Pancreas (tissue), 10 donors: ENCODE results near the gene AMACR. TPM values are rescaled to one million over a fixed set of nuclear protein-coding genes. Genes with fewer than 3 reads are reported as not detected.
A peak's percentile ranks its signal among the peaks of the same experiment; 100 is the strongest.

Experiments
- ATAC-seq, 4 donors: fragments of 200-7000 bp; cut with Tn5 transposase; one replicate each; pipeline versions ENCODE4 v1.8.0 to v1.9.1; 2020; ENCODE audit warnings: mild to moderate bottlenecking in 4 of 4, moderate library complexity in 4 of 4
- DNase-seq, 6 donors: peaks; one replicate each; pipeline ENCODE4 v3.0.0-alpha.2; 2020
- FAIRE-seq: peaks from 2 replicates; lab custom pipeline; 2012; peaks lifted over from hg19 to GRCh38; lab: Jason Lieb, UNC
- H3K27ac ChIP-seq, 4 donors: fragments of 200-600 bp; sonication (generic); 1 replicate in 3 of 4; 2 replicates in 1 of 4; pipeline versions ENCODE4 v1.5.0 to v1.8.0; 2020
- H3K27me3 ChIP-seq, 4 donors: fragments of 200-600 bp; one replicate each; pipeline ENCODE4 v1.8.0; 2021
- H3K36me3 ChIP-seq, 3 donors: fragments of 200-600 bp; sonication (generic) in 1 of 3; one replicate each; pipeline versions ENCODE4 v1.5.0 to v1.8.0; 2020 to 2021
- H3K4me1 ChIP-seq, 3 donors: fragments of 200-600 bp; one replicate each; pipeline ENCODE4 v1.8.0; 2021
- H3K4me3 ChIP-seq, 4 donors: fragments of 200-600 bp; sonication (generic) in 2 of 4; one replicate each; pipeline versions ENCODE4 v1.5.0 to v1.8.0; 2020 to 2021
- H3K9me3 ChIP-seq, 4 donors: fragments of 200-600 bp; one replicate each; pipeline ENCODE4 v1.8.0; 2021
- CTCF ChIP-seq, 4 donors: fragments of 200-600 bp; sonication (generic) in 3 of 4; IDR thresholded peaks; one replicate each; pipeline versions ENCODE4 v1.5.0 to v1.8.0; 2021; ENCODE audit warnings: antibody characterized with exemption in 4 of 4
- WGBS, 2 donors: extraction: QIAGEN DNeasy Blood & Tissue Kit; methylation state at CpG; one replicate each; pipeline ENCODE4 v1.1.7; 2013; 5-methylcytosine and 5-hydroxymethylcytosine counted together
- intact Hi-C, 3 donors: fragments of 100-400 bp; cut with DNase I; formaldehyde crosslinking; loops; one replicate each; pipeline versions ENCODE4 v1.11.1 to v1.14.2; 2022
- polyA plus RNA-seq, 2 donors: library from polyadenylated mRNA; stranded (reverse); fragments of 200-250 nt; gene quantifications; one replicate each; pipeline ENCODE4 v1.2.3, GENCODE V29; 2013
- total RNA-seq, 6 donors: library from RNA; stranded (reverse); fragmentation: NEBNext Ultra II Directional in 4 of 6; extraction: Animal tissue kit (Norgen Biotek cat#: 25700) in 4 of 6; gene quantifications; one replicate each; pipeline versions ENCODE4 v1.2.1 to v1.2.4, GENCODE V29; 2021 to 2023
- donor health status: healthy with polysubstance abuse.
- donor health status: DM: no; HTN: no; CAD: no; lungs with moderate emphysema.
- donor health status: DM: no; HTN: no; CAD: no.
- donor health status: control.
- donor health status: control.
- donor health status: Bipolar disorder and iron deficiency.
- donor health status: DM: yes; HTN: yes; CAD: no.
- donor health status: DM: no; HTN: no; CAD: no.
- donor health status: DM: no; HTN: no; CAD: no.
- donor health status: DM: yes; HTN: yes; CAD: no.

Gene AMACR
- total and polyA plus RNA-seq, 8 donors, result 4.4 to 15.1 (median 10.1) TPM

- H3K27ac ChIP-seq, result peak within 1 kb of the TSS; percentile 14 to 59 (median 42)
- H3K9me3 ChIP-seq, result no peaks in the 10 kb centered on the region
- no peak for TF ChIP-seq CTCF (IDR thresholded peaks at IDR 0.05)
- H3K4me1 ChIP-seq, result peaks cover 5 to 19% (median 16%) of the 10 kb centered on the region in 3 donors
- 14 to 16% methylated on average over 10 of the region's 10 CpGs for WGBS, 2 donors
- no peaks in the 10 kb centered on the region for H3K27me3 ChIP-seq
- intact Hi-C loops, result no loop called here
- ATAC-seq (peak; percentile 81 to 90 (median 84)), FAIRE-seq (no peak), DNase-seq (peak in 4 of 6 donors; percentile 26 to 56 (median 45))
- H3K4me3 ChIP-seq, result no peak within 1 kb of the TSS
- H3K36me3 ChIP-seq, result no peaks in the 10 kb centered on the region
Observed at GRCh38 chr5:34043099-34043876, 35.4 kb upstream of the AMACR start, which contains the start of gene C1QTNF3. Gene C1QTNF3, minus strand, starts transcription at chr5:34043213. Its CDS starts 88 bp downstream, at chr5:34043125.

DNA sequence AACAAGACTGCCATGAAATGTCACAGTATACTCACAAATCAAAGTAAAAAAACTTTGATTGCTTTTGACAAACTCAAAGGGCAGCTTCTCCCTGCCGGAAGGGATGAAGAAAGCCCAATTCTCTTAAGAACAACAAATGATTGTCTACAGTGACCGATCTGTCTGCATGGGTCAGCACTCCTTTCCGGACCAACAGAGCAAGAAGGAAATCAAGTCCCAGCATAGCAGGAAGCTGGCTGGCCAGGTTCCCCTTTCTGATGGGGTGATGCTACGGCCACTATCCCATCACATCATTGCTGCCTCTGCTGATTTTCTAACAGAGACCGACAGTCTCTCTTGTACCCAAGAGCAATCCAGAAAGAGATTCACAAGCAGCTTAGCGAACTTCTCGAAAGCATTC, 34.5 kb upstream of the AMACR start:
- no peak for FAIRE-seq
- H3K4me3 ChIP-seq, result no peak overlapping the region
- peak in 1 of 6 donors; percentile 20 for DNase-seq
- intact Hi-C loops, result no loop called here
- WGBS, 2 donors, result 84 to 85% methylated on average over 7 of the region's 7 CpGs
- no peaks in the 10 kb centered on the region for H3K9me3 ChIP-seq
- H3K36me3 ChIP-seq, result no peaks in the 10 kb centered on the region
- TF ChIP-seq CTCF (IDR thresholded peaks at IDR 0.05), result no peak
- H3K27me3 ChIP-seq, result no peaks in the 10 kb centered on the region
- ATAC-seq, result peak in 2 of 4 donors; percentile 31 to 34
- H3K4me1 ChIP-seq, result peaks cover 5 to 19% (median 18%) of the 10 kb centered on the region in 3 donors
- H3K27ac ChIP-seq, result no peak overlapping the region

DNA sequence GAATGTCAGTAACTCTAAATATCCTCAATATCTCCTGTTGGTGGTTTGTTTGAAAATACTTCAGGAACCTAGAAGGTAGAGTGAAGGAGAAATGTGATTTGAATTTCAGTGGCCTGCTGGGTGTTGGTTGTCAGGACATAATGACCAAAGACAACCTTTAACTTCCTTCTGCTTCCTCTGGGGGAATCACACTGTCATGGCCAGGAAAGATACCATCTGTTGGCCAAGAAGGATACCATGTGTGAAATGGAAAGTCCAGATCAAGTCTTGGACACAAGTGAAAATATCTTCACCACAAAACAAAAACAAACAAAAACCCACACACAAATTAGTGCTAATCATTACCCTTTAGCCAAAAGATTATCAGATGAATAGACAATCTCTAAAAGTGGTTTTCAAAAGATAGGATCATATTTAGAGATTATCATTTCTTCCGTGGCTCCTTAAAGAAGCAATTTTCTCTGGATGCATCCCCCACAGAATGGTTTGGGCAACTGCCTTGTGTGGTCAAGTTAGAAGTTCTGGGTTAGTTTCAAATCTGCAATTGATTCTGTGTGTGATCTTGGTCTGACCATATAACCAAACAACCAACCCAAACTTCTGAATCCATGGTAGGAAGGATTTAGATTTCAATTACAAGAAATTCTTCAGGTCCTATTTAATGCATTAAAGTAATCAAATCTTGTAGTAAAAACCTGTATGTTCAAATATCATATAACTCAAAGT, 33.6 kb upstream of the AMACR start:
- ATAC-seq, result no peak
- no peaks in the 10 kb centered on the region for H3K9me3 ChIP-seq
- peaks cover 5 to 24% (median 22%) of the 10 kb centered on the region in 3 donors for H3K4me1 ChIP-seq
- H3K36me3 ChIP-seq, result no peaks in the 10 kb centered on the region
- no peak for FAIRE-seq
- intact Hi-C loops, result no loop called here
- no peaks in the 10 kb centered on the region for H3K27me3 ChIP-seq
- no peak for TF ChIP-seq CTCF (IDR thresholded peaks at IDR 0.05)
- H3K27ac ChIP-seq, result no peak overlapping the region
- no peak overlapping the region for H3K4me3 ChIP-seq
- DNase-seq, result no peak
- 77 to 87% methylated on average over 1 of the region's 1 CpG for WGBS, 2 donors

- FAIRE-seq, result no peak
- intact Hi-C loops, result no loop called here
- Histone ChIP-seq H3K9me3 (no peaks in the 10 kb centered on the region), H3K4me1 (peaks cover 5 to 24% (median 22%) of the 10 kb centered on the region in 3 donors), H3K27me3 (no peaks in the 10 kb centered on the region), H3K4me3 (no peak overlapping the region), H3K27ac (no peak overlapping the region), H3K36me3 (no peaks in the 10 kb centered on the region)
- TF ChIP-seq CTCF (IDR thresholded peaks at IDR 0.05), result no peak
- ATAC-seq, result no peak
- no peak for DNase-seq
- 82 to 90% methylated on average over 3 of the region's 3 CpGs for WGBS, 2 donors
Observed at GRCh38 chr5:34040472-34040871, 32.6 kb upstream of the AMACR start.
